Right lobe of liver (tissue), 4 donors: ENCODE data around the gene ZNF786.

Experiments used
- CTCF ChIP-seq, 4 donors: fragments of 200-600 bp in 3 of 4; fragments of 450-650 bp in 1 of 4; IDR thresholded peaks; one replicate each; pipeline versions ENCODE4 v1.5.1 to v1.8.0; 2016 to 2022; ENCODE audit warnings: antibody characterized with exemption in 4 of 4, mild to moderate bottlenecking in 2 of 4
- POLR2A ChIP-seq: fragments of 450-650 bp; IDR thresholded peaks from one replicate; pipeline ENCODE4 v1.6.1; 2017; ENCODE audit warnings: antibody characterized with exemption, mild to moderate bottlenecking
- donor health status: DM: no; HTN: no; CAD: no.
- donor health status: DM: no; HTN: no; CAD: no.
- donor health status: DM: no; HTN: yes; CAD: no.

GRCh38 chr7:149070372-149071125, 20.0 kb downstream of the ZNF786 start:
- TF ChIP-seq POLR2A (no peak), CTCF (IDR thresholded peaks at IDR 0.05) (no peak)
